Measurements from ENCODE around the gene CDH16. TPM values are rescaled to one million over a fixed set of nuclear protein-coding genes. Genes with fewer than 3 reads are reported as not detected.

Gene CDH16
- total and polyA plus RNA-seq, 11 donors = 0.08 to 1.6 (median 0.17) TPM; not detected in 5

DNA sequence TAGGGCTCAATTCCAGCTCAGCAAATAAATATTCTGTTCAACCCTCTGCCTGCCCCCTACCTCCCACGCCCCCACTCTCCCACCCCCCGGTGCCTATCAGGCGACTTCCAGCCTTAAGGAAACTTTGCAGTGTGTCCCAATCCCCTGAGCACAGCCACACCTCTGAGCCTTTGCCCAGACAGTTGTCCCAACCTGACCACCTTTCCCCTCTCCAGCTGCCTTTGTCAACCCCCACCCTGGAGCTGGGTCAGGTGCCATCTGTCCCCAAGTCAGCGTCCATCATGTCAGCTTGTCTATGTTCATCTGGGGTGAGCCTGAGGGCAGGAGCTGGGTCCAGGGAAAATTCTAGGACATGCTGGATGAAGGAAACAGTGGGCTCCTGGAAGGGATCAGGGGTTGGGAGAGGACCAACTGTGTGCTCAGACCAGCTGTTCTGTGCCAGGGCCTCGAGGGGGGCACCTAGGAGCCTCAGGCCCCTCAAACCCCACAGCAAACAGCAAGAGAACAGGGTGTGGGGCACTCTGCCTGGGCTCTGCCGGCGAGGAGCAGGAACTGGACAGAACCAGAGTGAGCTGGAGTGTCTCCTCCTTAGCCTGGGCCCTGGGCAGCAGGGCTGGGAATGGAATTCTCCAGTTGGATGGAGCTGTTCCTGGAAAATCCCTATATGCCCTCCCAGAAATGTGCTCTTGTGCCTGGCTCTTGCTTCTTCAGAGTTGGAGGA lies 17.8 kb downstream of the CDH16 start:
- no peak overlapping the region for H3K4me3 ChIP-seq
- DNase-seq = peak in 2 of 5 donors; percentile 16 to 46

DNA sequence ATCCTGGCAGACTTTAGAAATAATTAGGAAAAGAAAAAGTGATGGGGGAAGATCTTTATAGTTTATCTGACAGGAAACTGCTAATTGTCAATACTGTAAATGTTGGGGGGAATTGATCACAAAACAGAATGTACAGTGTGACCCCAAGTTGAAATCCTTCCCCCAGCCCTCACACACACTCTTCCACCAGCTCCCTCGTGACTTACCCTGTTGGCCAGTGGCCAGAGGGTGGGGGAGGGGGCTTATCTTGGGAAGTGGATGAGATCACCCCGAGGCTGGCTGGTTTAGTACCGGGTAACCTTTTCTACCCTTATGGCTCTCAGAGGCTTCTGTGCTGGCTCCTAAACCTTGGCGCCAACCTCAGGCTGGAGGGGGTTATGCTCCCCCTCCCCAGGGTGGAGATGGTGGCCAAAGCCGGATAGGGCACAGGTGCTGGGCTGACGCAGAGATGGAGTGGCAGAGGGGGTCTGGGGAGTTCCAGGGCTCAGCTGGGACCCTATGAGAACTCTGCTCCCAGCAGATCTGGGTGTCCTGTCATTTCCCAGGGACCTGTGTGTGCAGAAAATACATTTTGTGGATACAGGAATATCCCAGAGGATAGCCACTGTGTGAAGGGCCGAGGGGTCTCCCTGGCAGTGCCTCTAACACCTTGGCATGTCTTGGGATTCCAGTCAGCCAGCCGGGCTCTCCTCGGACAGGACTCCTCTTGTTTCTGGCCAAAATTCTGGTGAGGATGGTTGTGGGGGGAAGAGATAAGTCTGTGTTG lies 18.6 kb downstream of the CDH16 start:
- intact Hi-C loops (cut with DNase I) = loop anchor here in 7 of 10 donors (2.0 to 10.0 kb wide), 6 partner anchors 25 to 255 kb away; partner anchors contain the start of genes B3GNT9 (in 4 of the 7), FBXL8 (in 4 of the 7), TRADD (in 4 of the 7) and CES2 (in 1 of the 7)
- peaks cover 0 to 71% (median 43%) of the 10 kb centered on the region in 12 donors for H3K4me1 ChIP-seq
- H3K27me3 ChIP-seq = no peaks in the 10 kb centered on the region
- no peaks in the 10 kb centered on the region for H3K9me3 ChIP-seq
- ATAC-seq (peak in 3 of 4 donors; percentile 5 to 30 (median 25)), DNase-seq (peak; percentile 77 to 89 (median 81))
- H3K4me3 ChIP-seq = peak overlapping the region in 1 of 12 donors; percentile 3
- 16 to 18% (median 17%) methylated on average over 9 of the region's 9 CpGs for WGBS, 4 donors
- H3K27ac ChIP-seq = peak overlapping the region; percentile 78 to 100 (median 96)
- no peaks in the 10 kb centered on the region for H3K36me3 ChIP-seq
- no peak for TF ChIP-seq POLR2A (IDR thresholded peaks at IDR 0.05)
- TF ChIP-seq, protein P1, sequence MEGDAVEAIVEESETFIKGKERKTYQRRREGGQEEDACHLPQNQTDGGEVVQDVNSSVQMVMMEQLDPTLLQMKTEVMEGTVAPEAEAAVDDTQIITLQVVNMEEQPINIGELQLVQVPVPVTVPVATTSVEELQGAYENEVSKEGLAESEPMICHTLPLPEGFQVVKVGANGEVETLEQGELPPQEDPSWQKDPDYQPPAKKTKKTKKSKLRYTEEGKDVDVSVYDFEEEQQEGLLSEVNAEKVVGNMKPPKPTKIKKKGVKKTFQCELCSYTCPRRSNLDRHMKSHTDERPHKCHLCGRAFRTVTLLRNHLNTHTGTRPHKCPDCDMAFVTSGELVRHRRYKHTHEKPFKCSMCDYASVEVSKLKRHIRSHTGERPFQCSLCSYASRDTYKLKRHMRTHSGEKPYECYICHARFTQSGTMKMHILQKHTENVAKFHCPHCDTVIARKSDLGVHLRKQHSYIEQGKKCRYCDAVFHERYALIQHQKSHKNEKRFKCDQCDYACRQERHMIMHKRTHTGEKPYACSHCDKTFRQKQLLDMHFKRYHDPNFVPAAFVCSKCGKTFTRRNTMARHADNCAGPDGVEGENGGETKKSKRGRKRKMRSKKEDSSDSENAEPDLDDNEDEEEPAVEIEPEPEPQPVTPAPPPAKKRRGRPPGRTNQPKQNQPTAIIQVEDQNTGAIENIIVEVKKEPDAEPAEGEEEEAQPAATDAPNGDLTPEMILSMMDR (IDR thresholded peaks at IDR 0.05) = no peak

More for the DNA sequence above, 17.8 kb downstream of the CDH16 start:
- no peak for ATAC-seq
- intact Hi-C loops (cut with DNase I) = loop anchor here in 1 of 10 donors (2.0 kb wide), 1 partner anchor 24 kb away; the partner anchor contains the start of gene RRAD
- H3K4me1 ChIP-seq = peaks cover 0 to 78% (median 46%) of the 10 kb centered on the region in 12 donors
- TF ChIP-seq POLR2A (IDR thresholded peaks at IDR 0.05) = no peak
- TF ChIP-seq, protein P1 (IDR thresholded peaks at IDR 0.05) = no peak
- no peaks in the 10 kb centered on the region for H3K36me3 ChIP-seq
- 26 to 35% (median 31%) methylated on average over 4 to 7 of the region's 7 CpGs for WGBS, 4 donors
- H3K9me3 ChIP-seq = no peaks in the 10 kb centered on the region
- H3K27ac ChIP-seq = peak overlapping the region; percentile 78 to 100 (median 96)
- no peaks in the 10 kb centered on the region for H3K27me3 ChIP-seq

DNA sequence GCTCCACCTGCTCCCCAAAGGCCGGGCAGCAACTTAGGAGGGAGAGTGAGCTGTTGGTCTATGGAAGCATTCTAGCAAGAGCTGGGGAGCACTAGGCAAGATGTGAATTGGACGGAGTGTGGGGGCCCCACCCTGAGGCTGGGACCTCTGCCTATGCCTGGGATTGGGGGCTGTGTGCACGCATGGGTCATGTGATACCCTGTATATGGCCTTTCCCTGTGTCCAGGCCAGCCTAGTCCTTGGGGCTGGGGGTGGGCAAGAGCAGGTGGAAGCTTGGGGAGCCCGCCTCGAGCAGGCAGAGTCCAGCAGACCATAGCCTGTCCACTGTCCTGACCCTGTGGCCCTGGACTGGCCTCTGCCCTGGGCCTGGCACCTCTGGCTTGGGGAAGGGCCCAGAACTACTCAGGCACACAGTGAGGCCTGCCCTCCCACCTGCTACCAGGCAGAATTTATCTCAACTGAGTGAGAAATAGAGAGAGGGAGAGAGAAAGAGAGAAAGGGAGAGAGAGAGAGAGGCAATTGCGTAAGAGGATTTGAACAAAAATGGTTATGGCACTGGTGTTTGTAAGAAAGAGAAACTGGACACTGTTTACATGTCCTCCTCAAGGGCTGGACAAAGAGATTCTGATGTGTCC lies 19.3 kb downstream of the CDH16 start:
- Histone ChIP-seq H3K36me3 (no peaks in the 10 kb centered on the region), H3K27me3 (no peaks in the 10 kb centered on the region), H3K9me3 (no peaks in the 10 kb centered on the region), H3K27ac (peak overlapping the region; percentile 78 to 100 (median 96)), H3K4me3 (no peak overlapping the region), H3K4me1 (peaks cover 0 to 66% (median 41%) of the 10 kb centered on the region in 12 donors)
- DNase-seq = peak in 1 of 5 donors; percentile 29
- ATAC-seq = no peak
- intact Hi-C loops (cut with DNase I) = loop anchor here in 6 of 10 donors (5.0 to 10.0 kb wide), 5 partner anchors 33 to 255 kb away; partner anchors contain the start of genes B3GNT9 (in 4 of the 6), FBXL8 (in 4 of the 6), TRADD (in 4 of the 6) and CES2 (in 1 of the 6)
- WGBS, 4 donors = 62 to 75% (median 72%) methylated on average over 6 of the region's 6 CpGs
- no peak for TF ChIP-seq POLR2A (IDR thresholded peaks at IDR 0.05)
- TF ChIP-seq, protein P1 (IDR thresholded peaks at IDR 0.05) = no peak

Measured in heart left ventricle (tissue), 16 donors.